Measurements from ENCODE around the gene TNFRSF19. TPM values are rescaled to one million over a fixed set of nuclear protein-coding genes. Genes with fewer than 3 reads are reported as not detected.

TNFRSF19 gene
- polyA plus RNA-seq, 4 donors: 49.0 to 52.6 (median 52.0) TPM

DNA sequence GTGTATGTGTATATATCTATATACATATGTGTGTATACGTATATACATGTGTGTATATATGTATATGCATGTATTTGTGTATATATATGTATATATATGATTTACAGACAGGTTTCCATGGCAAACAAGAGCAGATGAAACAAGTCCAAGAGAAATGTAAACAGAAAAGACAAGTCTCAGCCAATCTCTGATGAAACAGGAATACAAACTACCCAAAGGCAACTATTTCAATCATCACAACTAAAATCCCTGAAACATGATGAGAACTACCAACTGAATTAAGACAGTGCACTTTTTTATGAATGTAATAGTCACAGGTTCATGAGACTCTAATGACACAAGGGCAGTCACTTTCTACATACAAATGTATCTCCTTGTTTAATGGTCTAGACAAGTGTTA is 140.2 kb downstream of the TNFRSF19 start:
- no peak for DNase-seq (ENCODE audit: low read depth in 4 of 4, low spot score in 2 of 4)

GRCh38 chr13:23711355-23711754 is 141.1 kb downstream of the TNFRSF19 start:
- DNase-seq (ENCODE audit: low read depth in 4 of 4, low spot score in 2 of 4): no peak

GRCh38 chr13:23714672-23715071 is 144.5 kb downstream of the TNFRSF19 start:
- DNase-seq (ENCODE audit: low read depth in 4 of 4, low spot score in 2 of 4): no peak

- no peak for DNase-seq (ENCODE audit: low read depth in 4 of 4, low spot score in 2 of 4)
These were observed 145.0 kb downstream of the TNFRSF19 start for GRCh38 chr13:23715092-23715761.

GRCh38 chr13:23715762-23716235 is 145.6 kb downstream of the TNFRSF19 start:
- DNase-seq (ENCODE audit: low read depth in 4 of 4, low spot score in 2 of 4): no peak

GRCh38 chr13:23716401-23716800 is 146.2 kb downstream of the TNFRSF19 start:
- DNase-seq (ENCODE audit: low read depth in 4 of 4, low spot score in 2 of 4): no peak

- DNase-seq (ENCODE audit: low read depth in 4 of 4, low spot score in 2 of 4): no peak
These were observed 148.8 kb downstream of the TNFRSF19 start for GRCh38 chr13:23718996-23719395.

DNA sequence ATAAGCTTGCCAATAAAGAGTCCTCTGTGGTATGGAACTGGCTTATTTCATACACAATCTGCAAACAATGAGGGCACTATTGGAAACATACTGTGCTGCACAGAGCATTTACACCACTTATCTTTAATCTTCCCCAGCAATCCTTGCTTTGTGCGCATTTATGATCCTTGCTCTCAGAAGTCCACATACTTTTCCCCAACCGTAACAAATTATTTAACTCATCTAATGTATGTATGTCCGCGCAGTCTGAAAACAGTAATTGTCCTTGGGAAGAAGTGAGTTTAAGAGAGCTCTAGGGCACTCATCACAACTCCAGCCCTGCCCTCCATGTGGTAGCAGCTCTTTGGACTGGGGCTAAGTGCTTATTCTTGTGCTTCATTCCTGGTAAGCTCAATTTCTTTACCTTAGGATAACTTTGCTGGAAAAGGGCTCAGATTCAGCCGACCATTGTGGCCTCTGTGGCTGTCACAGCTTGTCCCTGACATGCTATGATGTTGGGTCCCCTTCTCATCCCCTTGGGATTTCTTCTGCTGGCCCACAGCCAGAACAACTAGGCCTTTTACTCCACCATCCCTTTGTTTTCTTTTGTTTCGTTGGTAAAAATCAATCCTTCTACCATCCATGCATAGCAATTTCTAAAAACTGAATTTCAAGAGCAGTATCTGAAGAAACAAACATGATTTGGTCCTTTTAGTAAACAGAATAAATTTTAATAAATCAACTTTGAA is 152.7 kb downstream of the TNFRSF19 start:
- no peak for DNase-seq (ENCODE audit: low read depth in 4 of 4, low spot score in 2 of 4)

DNA sequence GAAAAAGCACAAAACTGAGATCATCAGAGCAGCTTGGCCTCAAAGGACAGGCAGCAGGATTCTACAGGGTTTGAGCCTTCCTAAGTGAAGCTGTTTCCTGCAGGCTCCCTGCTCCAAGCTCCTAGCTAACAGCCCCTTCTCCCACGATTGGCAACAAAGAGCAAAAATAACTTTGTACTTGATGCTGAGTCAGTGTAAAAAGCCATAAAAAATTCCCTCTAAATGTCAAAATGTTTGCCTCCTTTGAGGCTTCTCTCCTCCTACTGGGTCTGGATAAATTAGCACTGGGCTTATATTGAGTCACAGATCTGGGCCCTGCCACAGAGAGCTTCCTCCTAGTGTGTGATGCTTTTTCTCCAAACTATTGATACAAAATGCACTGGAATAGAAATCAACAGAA is 153.3 kb downstream of the TNFRSF19 start:
- no peak for DNase-seq (ENCODE audit: low read depth in 4 of 4, low spot score in 2 of 4)

DNA sequence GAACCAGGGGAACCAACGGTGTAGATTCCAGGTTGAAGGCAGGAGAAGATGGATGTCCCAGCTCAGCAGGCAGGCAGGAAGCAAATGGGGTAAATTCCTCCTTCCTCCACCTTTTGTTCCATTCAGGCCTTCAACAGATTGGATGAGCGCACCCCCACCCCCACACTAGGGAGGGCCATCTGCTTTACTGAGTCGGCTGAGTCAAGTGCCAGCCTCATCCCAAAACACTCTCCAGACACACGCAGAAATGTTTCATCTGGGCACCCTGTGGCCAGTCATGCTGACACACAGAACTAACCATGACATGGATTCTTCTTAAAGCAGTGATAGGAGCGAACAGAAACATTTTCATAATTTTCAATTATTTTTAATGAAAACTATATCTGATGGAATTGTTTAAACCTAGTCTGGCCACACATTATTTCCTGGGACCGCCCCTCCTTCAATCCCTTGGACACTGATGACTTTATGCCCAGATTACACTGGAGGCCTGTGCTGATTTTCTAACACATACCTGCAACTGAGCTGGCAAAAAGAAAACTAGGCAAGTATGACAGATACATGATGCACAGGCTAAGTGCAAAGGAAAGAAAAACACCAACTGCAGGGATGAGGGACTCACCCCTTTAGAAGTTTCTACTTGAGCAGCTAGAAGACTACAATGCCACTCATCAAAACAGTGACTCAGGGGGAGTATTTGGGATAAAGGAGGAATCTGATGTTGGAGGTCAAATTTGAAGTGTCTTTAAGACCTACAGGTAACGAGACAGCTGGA is 154.2 kb downstream of the TNFRSF19 start:
- no peak for DNase-seq (ENCODE audit: low read depth in 4 of 4, low spot score in 2 of 4)

Other genes starting within 250 kb of the TNFRSF19 start
- gene SACS, start 136.7 kb upstream of the TNFRSF19 start, polyA plus RNA-seq (ENCODE audit: insufficient read length in 4 of 4): 10 to 100 TPM; 10.4 to 11.5 (median 10.9) TPM